Tibial artery (tissue), 4 donors: Measurements from ENCODE around the gene CDC45.
"Not testable (repeated sequence)": the region's sequence is repeated elsewhere in the genome, so short reads cannot be mapped to it uniquely, and the experiment has no call there.

ENCODE experiments used
- DNase-seq, 2 donors: peaks; one replicate each; pipeline ENCODE4 v3.0.0-alpha.2; 2019
- H3K27ac ChIP-seq, 2 donors: fragments of 200-600 bp; sonication (generic) in 1 of 2; 1 replicate in 1 of 2; 2 replicates in 1 of 2; pipeline ENCODE4 v1.5.1; 2018 to 2019; ENCODE audit warnings: mild to moderate bottlenecking in 1 of 2
- H3K27me3 ChIP-seq, 2 donors: fragments of 200-600 bp; sonication (generic) in 1 of 2; one replicate each; pipeline versions ENCODE4 v1.5.1 to v1.6.0; 2016 to 2019
- H3K36me3 ChIP-seq, 3 donors: fragments of 200-600 bp; sonication (generic) in 2 of 3; one replicate each; pipeline ENCODE4 v1.5.1; 2016 to 2019; ENCODE audit warnings: mild to moderate bottlenecking in 2 of 3
- H3K4me1 ChIP-seq, 4 donors: fragments of 200-600 bp; sonication (generic) in 2 of 4; 1 replicate in 3 of 4; 2 replicates in 1 of 4; pipeline ENCODE4 v1.5.1; 2016 to 2019
- H3K4me3 ChIP-seq, 2 donors: fragments of 200-600 bp; sonication (generic) in 1 of 2; 1 replicate in 1 of 2; 2 replicates in 1 of 2; pipeline ENCODE4 v1.5.1; 2018 to 2019; ENCODE audit warnings: mild to moderate bottlenecking in 2 of 2
- H3K9me3 ChIP-seq, 3 donors: fragments of 200-600 bp; sonication (generic) in 1 of 3; one replicate each; pipeline ENCODE4 v1.5.1; 2016 to 2019
- CTCF ChIP-seq, 2 experiments: fragments of 200-600 bp in 1 of 2; fragments of 450-650 bp in 1 of 2; IDR thresholded peaks; one replicate each; pipeline ENCODE4 v1.5.1; 2017 to 2019; ENCODE audit warnings: antibody characterized with exemption in 2 of 2, mild to moderate bottlenecking in 1 of 2, moderate library complexity in 1 of 2
- intact Hi-C: fragments of 100-400 bp; cut with DNase I; formaldehyde crosslinking; loops from one replicate; pipeline ENCODE4 v1.15.0; 2023; ENCODE audit warnings: low total_unique reads

CDC45 gene

GRCh38 chr22:19543970-19544708 lies 64.4 kb downstream of the CDC45 start:
- DNase-seq = no peak
- no peak overlapping the region for H3K27ac ChIP-seq
- intact Hi-C loops = no loop called here

DNA sequence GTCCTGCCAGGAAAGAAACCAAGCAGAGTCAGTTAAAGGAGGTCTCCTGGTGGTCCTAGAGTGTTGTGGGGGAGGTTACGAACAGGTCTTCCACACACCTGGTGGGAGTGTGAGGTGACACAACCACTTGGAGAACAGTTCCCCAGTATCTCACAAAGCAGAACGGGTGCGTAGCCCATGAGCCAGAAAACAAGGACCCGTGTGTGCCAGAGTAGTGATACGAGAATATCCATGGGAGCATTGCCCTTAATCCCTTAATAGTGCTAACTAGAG lies 66.2 kb downstream of the CDC45 start:
- Histone ChIP-seq H3K9me3 (no peaks in the 10 kb centered on the region), H3K4me3 (no peak overlapping the region), H3K4me1 (peaks cover 0 to 4% (median 0%) of the 10 kb centered on the region in 4 donors), H3K36me3 (no peaks in the 10 kb centered on the region), H3K27me3 (peaks cover 0 to 6% of the 10 kb centered on the region in 2 donors), H3K27ac (no peak overlapping the region)
- no peak for DNase-seq
- intact Hi-C loops = no loop called here
- TF ChIP-seq CTCF (IDR thresholded peaks at IDR 0.05) = no peak

More at GRCh38 chr22:19543970-19544708, 64.4 kb downstream of the CDC45 start:
- TF ChIP-seq CTCF (IDR thresholded peaks at IDR 0.05) = no peak
- Histone ChIP-seq H3K9me3 (no peaks in the 10 kb centered on the region), H3K4me1 (peaks cover 0 to 4% (median 0%) of the 10 kb centered on the region in 4 donors), H3K27me3 (peaks cover 0 to 6% of the 10 kb centered on the region in 2 donors), H3K4me3 (no peak overlapping the region), H3K36me3 (no peaks in the 10 kb centered on the region)

DNA sequence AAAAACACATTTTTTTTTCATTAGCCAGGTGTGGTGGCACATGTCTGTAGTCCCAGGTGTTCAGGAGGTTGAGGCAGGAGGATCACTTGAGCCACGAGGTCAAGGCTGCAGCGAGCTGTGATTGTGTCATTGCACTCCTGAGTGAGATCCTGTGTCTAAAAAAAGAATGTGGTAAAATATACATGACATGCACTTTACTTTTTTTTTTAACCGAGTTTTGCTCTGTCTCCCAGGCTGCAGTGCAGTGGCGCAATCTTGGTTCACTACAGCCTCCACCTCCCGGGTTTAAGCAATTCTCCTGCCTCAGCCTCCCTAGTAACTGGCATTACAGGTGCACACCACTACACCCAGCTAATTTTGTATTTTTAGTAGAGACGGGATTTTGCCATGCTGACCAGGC lies 67.0 kb downstream of the CDC45 start:
- no peak for DNase-seq
- TF ChIP-seq CTCF (IDR thresholded peaks at IDR 0.05) = no peak
- no peak overlapping the region for H3K4me3 ChIP-seq
- no peaks in the 10 kb centered on the region for H3K9me3 ChIP-seq
- H3K27ac ChIP-seq = no peak overlapping the region
- no peaks in the 10 kb centered on the region for H3K36me3 ChIP-seq
- peaks cover 0 to 4% (median 0%) of the 10 kb centered on the region in 4 donors for H3K4me1 ChIP-seq
- intact Hi-C loops = no loop called here
- peaks cover 0 to 6% of the 10 kb centered on the region in 2 donors for H3K27me3 ChIP-seq

GRCh38 chr22:19547620-19548019 lies 67.9 kb downstream of the CDC45 start:
- no peak overlapping the region for H3K27ac ChIP-seq
- H3K4me1 ChIP-seq = peaks cover 0 to 4% (median 0%) of the 10 kb centered on the region in 4 donors
- H3K9me3 ChIP-seq = no peaks in the 10 kb centered on the region
- no peak overlapping the region for H3K4me3 ChIP-seq
- no peak for DNase-seq
- intact Hi-C loops = no loop called here
- no peaks in the 10 kb centered on the region for H3K36me3 ChIP-seq
- peaks cover 0 to 6% of the 10 kb centered on the region in 2 donors for H3K27me3 ChIP-seq
- no peak for TF ChIP-seq CTCF (IDR thresholded peaks at IDR 0.05)

- intact Hi-C loops, H3K9me3 ChIP-seq, H3K36me3 ChIP-seq, H3K27me3 ChIP-seq, H3K4me3 ChIP-seq, H3K27ac ChIP-seq, DNase-seq, H3K4me1 ChIP-seq: not testable (repeated sequence)
Measured at GRCh38 chr22:19548427-19548826, 68.7 kb downstream of the CDC45 start.

DNA sequence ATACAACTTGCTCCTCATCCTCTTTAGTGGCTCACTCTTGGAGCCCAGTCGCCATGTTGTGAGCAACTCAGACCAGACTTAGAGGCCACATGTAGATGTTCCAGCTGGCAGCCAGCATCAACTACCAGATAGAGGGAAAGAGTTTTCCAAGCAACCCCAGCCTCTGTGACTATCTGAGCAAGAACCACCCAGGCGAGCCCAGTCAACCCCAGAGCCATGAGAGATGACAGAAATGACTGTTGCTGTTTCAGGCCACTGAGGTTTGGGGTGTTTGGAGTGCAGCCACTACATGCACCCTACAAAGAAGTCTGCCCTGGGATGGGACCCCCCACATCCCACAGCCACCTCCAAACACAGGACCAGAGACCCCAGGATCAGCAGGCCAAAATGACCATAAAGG lies 69.2 kb downstream of the CDC45 start:
- Histone ChIP-seq H3K4me1 (peaks cover 0 to 3% (median 0%) of the 10 kb centered on the region in 4 donors), H3K36me3 (no peaks in the 10 kb centered on the region), H3K9me3 (no peaks in the 10 kb centered on the region), H3K4me3 (no peak overlapping the region), H3K27ac (no peak overlapping the region), H3K27me3 (peaks cover 0 to 6% of the 10 kb centered on the region in 2 donors)
- no peak for DNase-seq
- intact Hi-C loops = no loop called here
- no peak for TF ChIP-seq CTCF (IDR thresholded peaks at IDR 0.05)
